Osteoblast (primary cell): Measurements from ENCODE around the gene CBX2. TPM values are rescaled to one million over a fixed set of nuclear protein-coding genes. Genes with fewer than 3 reads are reported as not detected.

Source experiments
- DNase-seq: peaks from one replicate; pipeline ENCODE4 v3.0.0; 2011; ENCODE audit warnings: low spot score, mixed read lengths; ENCODE audit not compliant: insufficient read length; ENCODE audit errors: missing footprints
- H2AFZ ChIP-seq: 2 replicates; pipeline ENCODE4 v1.6.0; 2011; ENCODE audit warnings: mild to moderate bottlenecking, low read length
- H3K27ac ChIP-seq: 2 replicates; pipeline ENCODE4 v1.5.1; 2011; ENCODE audit warnings: mild to moderate bottlenecking, low read depth, low read length, moderate library complexity
- H3K27me3 ChIP-seq: 2 replicates; pipeline ENCODE4 v1.6.0; 2012; ENCODE audit warnings: mild to moderate bottlenecking, control low read depth, inconsistent platforms, low read length, moderate library complexity; ENCODE audit not compliant: insufficient read depth
- H3K36me3 ChIP-seq: 2 replicates; pipeline ENCODE4 v1.5.1; 2011; ENCODE audit warnings: mild to moderate bottlenecking, low read length, control low read depth, moderate library complexity; ENCODE audit not compliant: insufficient read depth
- H3K4me1 ChIP-seq: 2 replicates; pipeline ENCODE4 v1.5.1; 2011; ENCODE audit warnings: mild to moderate bottlenecking, low read length, control low read depth, moderate library complexity; ENCODE audit not compliant: insufficient read depth
- H3K4me2 ChIP-seq: 2 replicates; pipeline ENCODE4 v1.6.0; 2011; ENCODE audit warnings: mild to moderate bottlenecking, low read length; ENCODE audit not compliant: insufficient read depth
- H3K4me3 ChIP-seq: fragments of 200-600 bp; sonication (generic); 3 replicates; pipeline ENCODE4 v1.5.1; 2012; ENCODE audit warnings: mild to moderate bottlenecking, low read length, inconsistent platforms; ENCODE audit not compliant: insufficient read depth
- H3K79me2 ChIP-seq: 2 replicates; pipeline ENCODE4 v1.6.0; 2012; ENCODE audit warnings: mild to moderate bottlenecking, low read length, control low read depth, inconsistent platforms; ENCODE audit not compliant: insufficient read depth
- H3K9me3 ChIP-seq: 2 replicates; pipeline ENCODE4 v1.5.1; 2011; ENCODE audit warnings: low read depth, low read length, control low read depth
- H4K20me1 ChIP-seq: 2 replicates; pipeline ENCODE4 v1.6.0; 2012; ENCODE audit warnings: mild to moderate bottlenecking, low read length, control low read depth; ENCODE audit not compliant: insufficient read depth
- CTCF ChIP-seq: IDR thresholded peaks from 2 replicates; pipeline ENCODE4 v1.5.1; 2011; ENCODE audit warnings: mild to moderate bottlenecking, low read depth, low read length, moderate library complexity; ENCODE audit errors: extremely low read depth
- total RNA-seq: library from RNA; depleted of rRNA; stranded (reverse); fragments of >200 nt; gene quantifications from 2 replicates; pipeline ENCODE4 v1.2.3, GENCODE V29; 2012

Gene CBX2
- total RNA-seq, 1 donor: 1.1 TPM

DNA sequence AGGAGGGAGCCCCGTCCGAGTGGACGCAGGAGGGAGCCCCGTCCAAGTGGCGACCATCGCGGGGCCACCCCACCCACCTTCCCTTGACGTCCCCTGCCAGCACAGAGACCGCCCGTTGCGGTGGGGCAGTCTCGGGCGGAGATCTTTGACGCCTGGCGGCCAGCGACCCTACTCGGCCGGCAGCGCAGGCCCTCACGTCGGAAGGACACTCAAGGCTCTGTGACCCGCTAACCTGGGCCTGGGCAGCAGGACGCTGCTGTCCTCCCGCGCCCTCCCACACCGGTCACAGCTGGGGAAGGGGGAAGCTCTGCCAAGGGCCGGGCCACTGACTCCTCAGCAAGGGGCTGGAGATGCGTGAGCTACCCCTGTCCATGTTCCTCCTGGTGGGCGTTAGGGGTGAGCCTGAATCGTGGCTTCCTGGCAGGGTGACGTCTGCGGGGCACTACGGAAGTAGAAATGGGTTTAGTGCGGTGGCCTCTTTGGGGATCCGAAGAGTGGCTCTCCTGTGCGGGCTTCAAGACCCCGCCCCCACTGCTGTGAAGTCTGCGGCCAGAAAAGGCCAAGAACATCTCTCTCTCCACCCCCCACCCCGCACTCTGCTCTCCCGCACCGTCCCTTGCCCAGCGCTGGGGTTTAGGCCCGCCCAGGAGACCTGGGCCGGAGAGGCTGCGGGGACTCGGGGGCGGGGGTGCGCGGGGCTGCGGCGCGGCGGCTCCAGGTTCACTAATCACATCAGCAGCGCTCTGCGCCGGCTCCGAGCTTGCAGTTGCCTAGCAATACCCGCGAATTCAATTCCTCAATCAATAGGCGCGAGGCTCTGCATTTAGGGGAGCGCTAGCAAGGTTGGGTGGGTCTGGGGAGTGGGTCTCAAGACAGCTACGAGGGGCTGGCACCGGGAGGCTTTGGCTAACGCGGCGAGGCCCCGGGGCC, 13.1 kb downstream of the CBX2 start:
- H3K79me2 ChIP-seq: no peaks in the 10 kb centered on the region
- no peaks in the 10 kb centered on the region for H3K9me3 ChIP-seq
- DNase-seq: no peak
- no peak overlapping the region for H3K27ac ChIP-seq
- peaks cover 49% of the 10 kb centered on the region for H3K27me3 ChIP-seq
- no peak overlapping the region for H2AFZ ChIP-seq
- no peak overlapping the region for H3K4me3 ChIP-seq
- H3K36me3 ChIP-seq: no peaks in the 10 kb centered on the region
- no peak for TF ChIP-seq CTCF
- peaks cover 5% of the 10 kb centered on the region for H4K20me1 ChIP-seq
- peaks cover under 1% of the 10 kb centered on the region for H3K4me1 ChIP-seq
- no peak overlapping the region for H3K4me2 ChIP-seq

- no peak for DNase-seq
- Histone ChIP-seq H4K20me1 (peaks cover 6% of the 10 kb centered on the region), H3K4me2 (no peak overlapping the region), H3K27ac (no peak overlapping the region), H3K9me3 (no peaks in the 10 kb centered on the region), H3K27me3 (peaks cover 49% of the 10 kb centered on the region), H3K4me1 (peaks cover 5% of the 10 kb centered on the region), H3K79me2 (no peaks in the 10 kb centered on the region), H2AFZ (no peak overlapping the region), H3K4me3 (no peak overlapping the region), H3K36me3 (no peaks in the 10 kb centered on the region)
- TF ChIP-seq CTCF: no peak
These were observed 13.8 kb downstream of the CBX2 start for GRCh38 chr17:79791735-79792161.

GRCh38 chr17:79792341-79792871, 14.5 kb downstream of the CBX2 start:
- Histone ChIP-seq H2AFZ (no peak overlapping the region), H3K36me3 (no peaks in the 10 kb centered on the region), H3K27ac (no peak overlapping the region), H4K20me1 (peaks cover 6% of the 10 kb centered on the region), H3K4me2 (peak overlapping the region; percentile 68), H3K4me3 (no peak overlapping the region), H3K79me2 (no peaks in the 10 kb centered on the region), H3K4me1 (peaks cover 5% of the 10 kb centered on the region), H3K27me3 (peaks cover 43% of the 10 kb centered on the region), H3K9me3 (no peaks in the 10 kb centered on the region)
- DNase-seq: peak; percentile 89
- no peak for TF ChIP-seq CTCF
